Astrocyte of the cerebellum (primary cell): ENCODE measurements around the gene RFPL3.

Source experiments
- DNase-seq: peaks from one replicate; pipeline ENCODE4 v3.0.0-alpha.2; 2011; ENCODE audit warnings: low read depth
- H3K4me3 ChIP-seq: 2 replicates; pipeline ENCODE4 v1.5.1; 2011; ENCODE audit warnings: mild to moderate bottlenecking, low read depth, low read length, moderate library complexity
- in situ Hi-C: cut with HindIII; loops from 2 replicates; pipeline ENCODE4 v1.10.0; 2017; ENCODE audit warnings: low sequenced_read_pairs
- TF ChIP-seq, protein P1 (sequence below): IDR thresholded peaks from 2 replicates; pipeline ENCODE4 v1.5.1; 2012; ENCODE audit warnings: low read length, low read depth, moderate library complexity, mild to moderate bottlenecking; ENCODE audit errors: missing control alignments

The RFPL3 gene

DNA sequence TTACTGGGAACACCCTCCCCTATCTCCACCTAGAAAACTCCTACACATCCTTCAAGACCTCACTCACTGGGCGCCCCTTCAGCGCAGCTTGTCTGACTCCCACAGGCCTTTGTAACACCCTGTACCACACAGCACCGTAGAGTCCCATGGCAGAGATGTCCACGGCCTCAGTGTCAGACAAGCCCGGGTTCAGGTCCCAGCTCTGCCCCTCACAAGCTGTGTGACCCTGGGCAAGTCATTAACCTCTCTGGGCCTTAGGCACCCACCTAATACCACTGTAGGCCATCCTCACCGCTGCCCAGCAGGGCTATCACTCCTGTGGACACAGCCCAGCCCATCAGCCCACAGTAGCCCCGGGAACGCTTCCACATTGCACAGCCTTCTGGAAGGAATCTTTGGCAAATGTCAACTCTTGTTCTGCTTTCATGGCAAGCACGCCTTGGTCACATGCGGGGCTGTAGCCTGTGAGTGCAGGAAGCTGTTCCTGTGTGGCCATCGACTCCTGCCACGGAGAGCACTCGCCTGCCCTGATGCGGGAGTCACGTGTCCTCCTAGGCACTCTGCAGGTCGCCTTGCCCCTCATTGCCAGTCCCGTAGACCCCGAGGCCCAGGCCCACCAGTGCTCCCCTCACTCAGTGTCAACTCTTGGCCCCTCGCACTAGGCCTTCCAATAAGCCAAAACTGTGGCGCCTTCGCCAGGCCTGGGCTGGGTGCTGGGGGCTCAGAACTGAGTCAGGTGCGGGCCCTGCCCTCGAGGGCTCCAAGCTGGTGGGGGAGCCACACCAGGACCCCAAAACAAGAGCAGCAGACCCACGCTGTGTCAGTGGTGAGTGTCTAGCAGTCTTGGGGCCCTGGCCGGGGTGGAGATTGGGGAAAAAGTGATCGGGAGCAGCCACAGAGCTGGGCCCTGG lies 32.9 kb upstream of the RFPL3 start:
- in situ Hi-C loops, result no loop called here
- TF ChIP-seq, protein P1, sequence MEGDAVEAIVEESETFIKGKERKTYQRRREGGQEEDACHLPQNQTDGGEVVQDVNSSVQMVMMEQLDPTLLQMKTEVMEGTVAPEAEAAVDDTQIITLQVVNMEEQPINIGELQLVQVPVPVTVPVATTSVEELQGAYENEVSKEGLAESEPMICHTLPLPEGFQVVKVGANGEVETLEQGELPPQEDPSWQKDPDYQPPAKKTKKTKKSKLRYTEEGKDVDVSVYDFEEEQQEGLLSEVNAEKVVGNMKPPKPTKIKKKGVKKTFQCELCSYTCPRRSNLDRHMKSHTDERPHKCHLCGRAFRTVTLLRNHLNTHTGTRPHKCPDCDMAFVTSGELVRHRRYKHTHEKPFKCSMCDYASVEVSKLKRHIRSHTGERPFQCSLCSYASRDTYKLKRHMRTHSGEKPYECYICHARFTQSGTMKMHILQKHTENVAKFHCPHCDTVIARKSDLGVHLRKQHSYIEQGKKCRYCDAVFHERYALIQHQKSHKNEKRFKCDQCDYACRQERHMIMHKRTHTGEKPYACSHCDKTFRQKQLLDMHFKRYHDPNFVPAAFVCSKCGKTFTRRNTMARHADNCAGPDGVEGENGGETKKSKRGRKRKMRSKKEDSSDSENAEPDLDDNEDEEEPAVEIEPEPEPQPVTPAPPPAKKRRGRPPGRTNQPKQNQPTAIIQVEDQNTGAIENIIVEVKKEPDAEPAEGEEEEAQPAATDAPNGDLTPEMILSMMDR, result no peak
- no peak overlapping the region for H3K4me3 ChIP-seq
- no peak for DNase-seq

DNA sequence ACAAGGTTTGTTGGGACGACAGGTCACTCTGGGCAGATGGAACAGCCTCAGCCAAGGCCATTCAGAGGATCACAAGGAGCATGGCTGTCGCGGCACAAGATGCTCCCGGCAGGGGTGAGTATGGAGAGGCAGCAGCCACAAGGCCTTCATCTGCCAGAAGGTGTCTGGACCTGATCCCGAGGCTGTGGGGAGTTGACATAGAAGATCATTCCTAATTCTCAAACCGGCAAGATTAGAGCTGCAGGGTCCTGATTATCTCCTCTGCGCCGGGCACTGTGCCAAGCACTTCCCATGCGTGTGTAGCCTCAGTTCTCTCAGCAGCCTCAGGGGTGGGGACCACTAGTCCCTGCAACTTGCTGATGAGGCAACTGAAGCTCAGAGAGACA lies 32.3 kb upstream of the RFPL3 start:
- TF ChIP-seq, protein P1, result no peak
- no peak overlapping the region for H3K4me3 ChIP-seq
- no peak for DNase-seq
- in situ Hi-C loops, result no loop called here

DNA sequence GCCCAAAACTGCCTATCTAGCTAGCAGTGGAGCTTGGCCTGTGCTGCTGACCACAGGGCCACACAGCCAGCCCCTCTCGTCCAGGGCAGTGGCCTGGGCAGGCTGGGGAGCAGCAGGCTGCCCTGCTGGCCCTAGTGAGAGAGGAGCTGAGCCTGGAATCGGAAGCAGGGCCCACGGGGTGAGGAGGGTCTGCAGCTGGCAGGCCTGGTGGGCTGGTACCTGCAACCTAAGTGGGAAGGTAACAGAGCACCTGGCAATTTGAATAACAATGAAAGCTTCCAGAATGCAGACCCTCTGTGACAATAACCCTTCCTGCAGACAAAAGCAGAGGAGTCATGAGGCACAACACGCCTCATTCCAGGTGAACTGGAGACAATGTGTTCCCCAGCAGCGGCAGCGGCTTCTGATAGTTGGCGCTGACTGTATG lies 31.8 kb upstream of the RFPL3 start:
- TF ChIP-seq, protein P1, result no peak
- no peak overlapping the region for H3K4me3 ChIP-seq
- DNase-seq, result no peak
- in situ Hi-C loops, result no loop called here

DNA sequence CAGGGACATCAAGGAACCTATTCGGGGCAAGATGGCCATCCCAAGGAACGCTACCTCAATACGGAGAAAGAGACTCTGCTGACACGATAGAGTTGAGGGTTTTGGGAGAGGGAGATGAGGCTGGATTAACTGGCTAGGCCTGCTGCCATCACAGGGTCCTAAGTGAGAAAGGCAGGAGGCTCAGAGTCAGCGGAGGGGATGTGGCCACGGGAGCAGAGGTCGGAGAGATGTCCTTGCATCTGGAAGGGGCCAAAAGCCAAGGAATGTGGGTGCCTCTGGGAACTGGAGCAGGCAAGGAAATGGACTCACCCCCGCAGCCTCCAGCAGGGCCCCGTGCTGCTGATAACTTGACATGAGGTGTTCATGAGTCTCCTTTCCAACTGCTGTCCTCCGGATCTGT lies 31.0 kb upstream of the RFPL3 start:
- in situ Hi-C loops, result no loop called here
- TF ChIP-seq, protein P1, result no peak
- no peak for DNase-seq
- H3K4me3 ChIP-seq, result no peak overlapping the region

DNA sequence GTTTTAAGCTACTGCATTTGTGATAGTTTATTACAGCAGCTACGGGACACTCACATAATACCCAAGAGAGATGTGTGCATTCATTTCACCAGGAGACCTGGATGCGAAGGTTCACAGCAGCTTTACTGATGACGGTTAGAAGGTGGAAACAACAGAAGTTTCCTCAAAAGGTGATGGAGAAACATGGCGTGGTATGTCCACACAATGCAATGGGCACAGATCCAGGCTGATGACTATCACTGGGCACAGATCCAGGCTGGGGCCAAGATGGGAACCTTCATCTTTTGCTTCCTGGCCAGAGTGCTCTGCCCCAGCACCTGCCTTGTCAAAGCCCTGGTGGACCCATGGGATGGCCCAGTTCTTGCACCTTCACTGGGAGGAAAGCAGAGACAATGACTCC lies 30.6 kb upstream of the RFPL3 start:
- TF ChIP-seq, protein P1, result no peak
- H3K4me3 ChIP-seq, result no peak overlapping the region
- DNase-seq, result no peak
- in situ Hi-C loops, result no loop called here

DNA sequence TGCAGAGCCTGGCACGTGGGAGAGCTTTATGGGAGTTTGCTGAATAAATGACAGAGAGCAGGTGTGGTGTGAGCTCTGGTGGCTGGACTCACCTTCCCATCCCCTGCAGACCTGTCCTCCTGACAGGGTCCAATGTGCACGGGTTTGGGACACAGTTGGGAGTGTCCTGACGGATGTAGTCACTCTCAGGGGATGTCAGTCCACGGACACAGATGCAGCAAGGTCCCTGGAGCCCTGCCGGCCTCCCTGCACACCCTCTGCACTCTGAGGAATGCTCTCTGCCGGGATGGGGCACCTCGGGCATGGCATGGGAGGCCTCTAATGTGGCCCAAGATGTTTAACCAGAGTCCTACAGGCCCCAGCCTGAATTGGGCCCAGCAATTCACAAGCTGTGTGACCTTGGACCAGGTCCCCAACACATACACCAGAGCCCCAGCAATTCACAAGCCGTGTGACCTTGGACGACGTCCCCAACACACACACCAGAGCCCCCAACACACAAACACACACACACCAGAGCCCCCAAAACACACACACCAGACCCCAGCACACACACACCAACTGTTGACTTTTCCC lies 30.0 kb upstream of the RFPL3 start:
- no peak for DNase-seq
- H3K4me3 ChIP-seq, result no peak overlapping the region
- in situ Hi-C loops, result no loop called here
- TF ChIP-seq, protein P1, result no peak
